ENCODE measurements around the gene GNB5.
"Not testable (repeated sequence)": the region's sequence is repeated elsewhere in the genome, so short reads cannot be mapped to it uniquely, and the experiment has no call there.

Gene GNB5

DNA sequence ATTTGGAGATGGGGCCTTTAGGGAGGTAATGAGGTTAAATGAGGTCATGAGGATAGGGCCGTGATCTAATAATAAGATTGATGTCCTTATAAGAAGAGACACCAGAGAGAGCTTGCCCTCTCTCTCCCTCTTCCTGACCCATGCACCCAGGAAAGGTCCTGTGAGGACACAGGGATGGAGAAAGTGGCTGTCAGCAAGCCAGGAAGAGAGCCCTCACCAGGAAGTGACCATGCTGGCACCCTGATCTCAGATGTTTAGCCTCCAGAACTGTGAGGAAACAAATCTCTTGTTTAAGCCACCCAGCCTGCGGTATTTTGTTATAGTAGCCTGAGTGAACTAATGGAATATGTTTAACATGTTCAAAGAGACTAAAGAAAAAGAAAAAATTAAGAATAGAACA is 15.3 kb upstream of the GNB5 start:
- no peak for DNase-seq (ENCODE audit: low spot score)

DNA sequence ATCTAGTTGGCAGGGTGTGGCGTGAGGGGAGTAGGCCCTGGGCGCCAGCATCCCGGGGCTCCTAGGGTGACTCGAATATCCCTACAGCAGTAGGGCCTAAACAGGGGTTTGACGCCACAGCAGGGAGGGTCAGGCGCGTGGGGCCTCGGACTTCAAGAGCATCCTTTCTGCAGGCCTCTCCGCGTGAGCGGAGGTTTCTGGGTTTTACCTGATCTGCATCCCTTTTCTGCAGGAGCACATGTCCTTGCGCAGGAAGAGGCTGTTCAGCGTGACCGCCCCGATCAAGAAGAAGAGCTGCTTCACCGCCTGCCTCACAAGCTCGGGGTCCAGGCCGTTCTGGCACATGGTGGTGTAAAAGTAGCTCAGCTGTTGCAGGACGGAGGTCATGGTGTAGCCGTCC is 13.5 kb upstream of the GNB5 start:
- DNase-seq (ENCODE audit: low spot score) = no peak

DNA sequence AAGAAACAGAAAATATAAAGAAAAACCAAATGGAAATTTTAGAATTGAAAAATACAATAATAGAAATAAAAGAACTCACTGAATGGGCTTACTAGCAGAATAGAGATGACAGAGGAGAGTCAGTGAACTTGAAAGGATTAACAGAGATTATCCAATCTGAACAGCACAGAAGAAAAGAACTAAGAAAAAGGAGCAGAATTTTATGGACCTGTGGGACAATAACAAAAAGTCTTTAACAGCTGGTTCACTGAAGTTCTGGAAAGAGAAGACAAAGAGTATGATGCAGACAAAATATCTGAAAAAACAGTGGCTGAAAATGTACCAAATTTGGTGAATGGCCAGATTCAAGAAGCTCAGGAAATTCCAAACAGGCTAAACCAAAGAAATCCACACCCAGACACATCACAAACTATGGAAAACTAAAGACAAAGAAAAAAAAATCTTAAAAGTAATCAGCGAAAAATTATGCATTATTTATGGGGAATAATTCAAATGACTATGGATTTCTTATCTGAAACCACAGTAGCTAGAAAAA is 9.7 kb upstream of the GNB5 start:
- DNase-seq (ENCODE audit: low spot score) = no peak

DNA sequence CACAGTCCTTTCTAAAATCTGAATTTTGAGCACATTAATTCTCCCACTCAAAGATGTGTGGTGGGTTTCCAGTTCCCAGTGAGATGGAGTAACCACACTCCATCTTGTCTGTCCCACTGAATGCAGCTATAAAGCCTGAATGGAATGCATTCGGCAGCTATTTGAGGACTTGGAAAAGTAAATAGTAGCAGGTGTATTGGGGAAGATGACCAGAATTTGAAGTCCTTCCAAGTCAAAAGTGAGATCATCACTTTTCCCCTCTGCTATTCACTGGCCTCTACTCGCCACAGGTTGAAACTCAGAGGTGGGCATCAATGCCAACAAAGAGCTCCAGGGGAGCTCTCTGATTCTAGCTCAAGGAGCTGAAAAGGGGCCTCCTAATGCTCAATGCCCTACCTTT is 8.1 kb upstream of the GNB5 start:
- no peak for DNase-seq (ENCODE audit: low spot score)

DNA sequence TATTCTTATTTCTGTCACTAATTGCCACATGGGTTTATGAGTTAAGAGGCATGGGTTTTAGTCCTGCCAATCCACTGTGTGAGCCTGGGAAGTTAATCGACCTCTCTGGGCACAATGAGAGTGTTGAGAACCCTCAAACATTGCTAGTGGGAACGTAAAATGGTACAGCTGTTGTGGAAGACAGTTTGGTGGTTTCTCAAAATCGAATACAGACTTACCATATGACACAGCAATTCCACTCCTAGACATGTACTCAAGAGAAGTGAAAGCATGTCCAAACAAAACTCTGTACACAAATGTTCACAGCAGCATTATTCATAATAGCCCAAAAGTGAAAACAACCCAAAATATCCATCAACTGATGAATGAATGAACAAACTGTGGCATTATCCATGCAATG is 5.7 kb upstream of the GNB5 start:
- no peak for DNase-seq (ENCODE audit: low spot score)

DNA sequence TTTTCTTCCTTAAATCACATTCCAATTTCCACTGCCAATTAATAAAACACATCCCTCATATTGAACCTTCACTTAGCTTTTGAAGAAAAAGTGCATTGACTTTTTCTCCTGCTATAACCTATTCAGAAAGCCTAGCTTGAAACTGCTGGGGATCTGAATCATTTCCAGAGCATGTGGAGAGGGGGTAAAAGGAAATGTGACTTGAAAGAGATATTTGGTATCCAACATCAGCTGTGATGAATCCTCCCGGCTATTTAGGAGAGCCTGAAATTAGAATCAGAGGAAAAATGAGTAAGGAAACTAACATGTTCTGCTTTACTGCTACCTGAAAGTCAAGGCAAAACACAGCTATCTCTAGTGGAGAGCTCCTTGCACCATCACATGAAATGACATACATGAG is 2.6 kb upstream of the GNB5 start:
- DNase-seq (ENCODE audit: low spot score) = no peak

DNA sequence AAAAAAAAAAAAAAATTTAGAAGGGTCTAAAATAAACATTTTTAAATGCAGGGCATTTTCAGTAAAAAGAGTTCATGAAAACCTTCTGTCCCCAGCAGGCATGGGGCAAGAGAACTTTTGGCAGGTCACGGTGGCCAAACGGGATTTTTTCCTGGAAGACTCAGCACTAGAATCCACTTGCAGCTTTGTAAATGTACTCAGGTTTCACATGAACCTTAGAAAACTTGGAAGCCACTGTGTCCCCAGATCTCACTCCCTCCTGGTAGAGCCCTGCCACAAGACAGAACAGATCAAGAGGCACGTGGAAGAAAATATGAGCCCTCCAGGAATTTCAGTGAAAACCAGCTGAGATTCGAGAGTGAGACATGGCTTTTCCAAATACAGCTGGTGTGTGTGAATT is 2.1 kb upstream of the GNB5 start:
- no peak for DNase-seq (ENCODE audit: low spot score)

DNA sequence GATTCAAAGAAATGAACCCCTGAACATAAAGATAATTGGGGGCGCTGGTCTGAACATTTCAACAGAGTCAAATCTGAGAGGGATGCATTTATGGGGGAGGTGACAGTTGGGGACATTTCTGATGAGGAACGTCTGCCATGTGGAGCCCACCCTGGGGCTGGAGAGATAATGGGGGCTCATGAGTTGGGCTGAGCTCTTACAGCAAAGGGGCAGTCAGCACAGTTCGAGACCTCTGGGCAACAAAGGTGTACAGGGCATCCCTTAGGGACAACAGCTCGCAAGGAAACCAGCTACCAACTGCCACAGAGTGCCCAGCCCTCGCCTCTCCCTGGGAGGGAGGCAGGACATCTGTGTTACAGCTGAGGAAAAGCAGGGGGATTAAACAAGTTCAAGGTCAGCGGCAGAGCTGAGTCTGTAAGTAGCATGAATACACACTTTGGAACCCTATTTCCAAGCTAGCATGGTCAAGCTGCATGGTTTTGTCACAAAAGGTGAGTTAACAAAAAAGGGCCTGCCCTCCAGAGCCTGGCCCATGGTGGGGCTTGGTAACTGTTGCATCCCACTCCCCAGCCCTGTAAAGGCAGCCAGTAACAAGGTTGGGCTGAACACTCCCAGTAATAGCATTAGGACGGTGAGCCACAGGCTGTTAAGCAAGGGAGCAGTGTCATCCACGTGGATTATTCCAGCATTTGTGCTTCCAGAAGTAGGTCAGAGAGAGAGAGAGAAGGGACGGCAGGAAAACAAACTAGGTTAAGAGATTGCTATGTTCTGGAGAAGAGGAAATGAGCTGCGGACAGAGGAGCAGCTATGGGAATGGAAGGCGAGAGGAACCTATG is 4.3 kb downstream of the GNB5 start:
- no peak for DNase-seq (ENCODE audit: low spot score)

DNA sequence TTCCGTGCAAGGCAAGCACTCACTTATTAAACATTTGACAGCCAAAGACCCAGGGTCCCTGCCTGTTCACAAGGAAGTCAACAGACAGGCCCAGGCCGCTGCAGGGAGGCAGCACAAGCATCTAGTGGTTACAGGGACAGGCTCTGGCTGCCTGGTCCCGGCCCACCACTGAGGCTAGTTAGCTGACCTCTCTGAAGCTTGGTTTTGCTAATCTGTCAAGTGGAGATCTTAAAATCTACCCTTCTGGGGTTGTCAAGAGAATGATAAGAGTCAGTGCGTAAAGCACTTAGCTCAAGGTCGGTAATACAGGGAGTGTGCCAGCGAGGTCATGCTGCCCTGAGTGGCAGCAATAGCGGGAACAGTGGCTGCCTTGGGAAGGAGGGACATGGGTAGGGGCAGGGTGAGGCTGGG is 6.0 kb downstream of the GNB5 start:
- DNase-seq (ENCODE audit: low spot score) = no peak

DNA sequence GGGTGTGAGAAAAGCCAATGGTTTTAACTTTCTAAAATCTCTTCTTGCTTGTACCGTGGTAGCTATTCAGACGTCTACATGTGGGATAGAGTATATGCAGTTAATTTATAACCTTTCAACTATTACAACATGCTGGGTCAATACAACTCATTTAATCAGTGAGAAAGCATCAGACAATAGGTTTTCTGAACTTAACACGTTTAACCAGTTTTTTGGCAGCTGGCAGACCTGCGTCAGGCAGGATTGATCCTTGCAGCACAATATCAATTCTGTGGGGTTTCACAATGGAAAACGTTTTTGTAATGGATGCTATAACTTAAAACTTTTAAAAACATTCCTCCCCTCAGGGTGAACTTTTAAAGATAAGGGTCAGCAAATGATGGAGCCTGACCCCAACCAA is 6.5 kb downstream of the GNB5 start:
- no peak for DNase-seq (ENCODE audit: low spot score)

DNA sequence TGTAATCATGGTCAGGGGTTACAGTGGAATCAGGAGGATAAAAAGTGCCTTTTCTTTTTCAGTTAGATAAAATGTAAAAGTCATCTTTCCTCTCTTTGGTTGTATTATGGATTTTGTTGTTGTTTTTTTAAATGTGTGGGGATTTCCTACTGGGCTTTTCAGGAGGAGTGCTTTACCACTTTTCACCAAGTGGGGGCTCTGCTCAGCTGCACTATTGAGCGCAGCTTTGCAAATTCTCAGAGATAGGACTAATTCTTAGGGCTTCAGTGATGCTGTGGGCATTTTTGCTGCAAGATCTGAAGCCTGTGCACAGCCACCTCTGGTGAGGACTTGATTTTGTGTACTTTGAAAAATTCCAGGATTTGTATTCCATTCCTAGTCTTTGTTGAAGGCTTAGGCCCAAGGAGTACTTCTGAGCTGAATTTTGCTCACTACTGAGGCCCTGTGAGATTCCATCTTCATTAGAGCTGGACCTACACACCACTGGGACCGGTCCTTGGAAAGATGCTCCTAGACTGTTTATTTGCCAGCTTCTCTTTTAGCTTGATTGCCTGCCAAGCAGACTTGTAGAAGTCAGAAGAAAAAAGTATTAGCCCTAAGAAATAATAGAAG is 7.5 kb downstream of the GNB5 start:
- DNase-seq (ENCODE audit: low spot score) = no peak

DNA sequence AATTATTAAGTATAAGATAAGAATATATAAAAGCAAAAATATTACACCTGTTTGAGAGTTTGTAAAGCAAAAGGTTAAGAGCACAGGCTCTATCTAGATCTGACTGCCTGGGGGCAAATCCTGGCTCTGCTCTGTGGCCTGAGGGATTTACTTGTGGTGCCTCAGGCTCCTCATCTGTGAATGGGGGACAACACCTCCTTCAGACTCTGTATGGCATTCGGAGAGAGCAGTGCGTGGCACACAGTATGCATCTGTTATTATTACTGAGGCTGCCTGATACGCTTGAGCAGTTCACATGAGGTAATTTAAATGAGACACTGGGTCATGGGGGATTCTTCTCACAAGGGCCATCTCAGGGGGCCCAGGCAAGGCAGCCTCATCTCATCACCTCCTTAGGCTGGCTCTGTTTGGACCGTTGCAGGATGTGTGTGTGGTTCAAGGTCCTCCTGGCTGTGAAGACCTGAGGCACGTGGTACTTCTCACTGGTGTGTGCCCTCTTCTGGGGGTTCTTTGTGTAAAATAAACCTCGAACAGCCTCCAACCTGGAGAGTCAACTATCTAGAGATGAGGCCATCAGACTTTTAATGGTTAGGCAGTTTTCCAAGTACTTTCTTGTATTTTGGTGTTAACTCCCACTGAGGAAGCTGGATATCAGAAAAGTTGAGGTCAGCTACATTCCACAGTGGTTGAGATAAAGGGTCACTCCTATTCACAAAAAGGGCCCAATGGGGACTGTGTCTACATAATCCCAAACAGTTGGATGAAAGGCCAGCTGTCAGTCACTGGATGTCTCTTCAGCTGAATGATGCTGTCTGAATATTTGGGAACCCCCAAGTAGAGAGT is 9.0 kb downstream of the GNB5 start:
- DNase-seq (ENCODE audit: low spot score) = no peak

DNA sequence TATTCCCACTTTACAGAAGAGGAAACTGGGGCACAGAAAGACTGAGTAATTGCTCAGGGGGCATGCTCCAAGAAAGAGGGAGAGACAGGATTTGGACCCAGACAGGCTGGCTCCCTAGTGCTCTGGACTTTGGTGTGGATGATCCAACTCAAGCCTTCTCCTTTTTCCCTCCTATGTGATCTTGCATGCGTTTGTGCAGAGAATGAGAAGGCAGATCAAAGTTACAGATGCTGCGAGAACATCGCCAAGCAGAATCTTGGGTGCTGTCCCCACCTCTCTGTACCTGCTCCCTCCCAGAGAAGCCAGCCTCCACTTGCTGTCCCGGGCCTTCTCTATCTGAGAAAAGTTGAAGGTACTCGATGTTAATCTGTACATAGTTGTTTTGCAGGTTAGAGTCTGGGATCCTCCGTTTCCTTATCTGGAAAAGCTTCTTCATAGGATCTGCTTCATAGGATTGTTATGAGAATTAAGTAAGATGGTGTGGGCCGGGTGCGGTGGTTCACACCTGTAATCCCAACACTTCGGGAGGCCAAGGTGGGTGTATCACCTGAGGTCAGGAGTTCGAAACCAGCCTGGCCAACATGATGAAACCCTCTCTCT is 10.2 kb downstream of the GNB5 start:
- DNase-seq (ENCODE audit: low spot score) = no peak

DNA sequence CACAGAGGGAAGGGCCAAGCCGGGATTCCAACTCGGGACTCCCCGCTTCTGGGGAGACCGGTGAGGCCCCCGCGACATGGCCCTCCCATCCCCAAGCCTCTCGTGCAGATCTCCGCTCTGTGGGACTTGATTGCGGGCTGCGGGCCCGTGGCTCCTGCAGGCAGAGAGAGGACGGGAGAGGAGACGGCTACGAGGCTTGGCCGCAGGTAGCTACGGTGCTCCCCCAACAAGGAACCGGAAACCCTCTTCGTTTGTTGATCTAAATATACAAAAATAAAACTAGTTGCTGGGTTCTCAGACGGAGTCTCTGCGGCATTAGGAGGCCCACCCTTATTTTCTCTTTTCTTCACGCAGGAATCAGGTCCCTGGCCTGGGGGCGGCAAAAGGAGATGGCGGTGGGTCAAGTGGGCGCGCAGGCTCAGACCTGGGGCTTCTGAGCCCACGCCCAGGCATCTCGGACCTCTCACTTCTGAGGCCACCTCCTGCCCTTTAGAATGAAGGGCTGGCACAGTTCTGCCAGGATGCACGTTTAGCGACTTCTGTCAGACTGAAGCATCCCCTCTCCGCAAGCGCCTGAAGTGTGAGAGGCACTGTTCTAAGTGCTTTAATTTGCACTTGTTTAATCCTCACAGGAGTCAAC is 10.9 kb downstream of the GNB5 start:
- DNase-seq (ENCODE audit: low spot score) = no peak

DNA sequence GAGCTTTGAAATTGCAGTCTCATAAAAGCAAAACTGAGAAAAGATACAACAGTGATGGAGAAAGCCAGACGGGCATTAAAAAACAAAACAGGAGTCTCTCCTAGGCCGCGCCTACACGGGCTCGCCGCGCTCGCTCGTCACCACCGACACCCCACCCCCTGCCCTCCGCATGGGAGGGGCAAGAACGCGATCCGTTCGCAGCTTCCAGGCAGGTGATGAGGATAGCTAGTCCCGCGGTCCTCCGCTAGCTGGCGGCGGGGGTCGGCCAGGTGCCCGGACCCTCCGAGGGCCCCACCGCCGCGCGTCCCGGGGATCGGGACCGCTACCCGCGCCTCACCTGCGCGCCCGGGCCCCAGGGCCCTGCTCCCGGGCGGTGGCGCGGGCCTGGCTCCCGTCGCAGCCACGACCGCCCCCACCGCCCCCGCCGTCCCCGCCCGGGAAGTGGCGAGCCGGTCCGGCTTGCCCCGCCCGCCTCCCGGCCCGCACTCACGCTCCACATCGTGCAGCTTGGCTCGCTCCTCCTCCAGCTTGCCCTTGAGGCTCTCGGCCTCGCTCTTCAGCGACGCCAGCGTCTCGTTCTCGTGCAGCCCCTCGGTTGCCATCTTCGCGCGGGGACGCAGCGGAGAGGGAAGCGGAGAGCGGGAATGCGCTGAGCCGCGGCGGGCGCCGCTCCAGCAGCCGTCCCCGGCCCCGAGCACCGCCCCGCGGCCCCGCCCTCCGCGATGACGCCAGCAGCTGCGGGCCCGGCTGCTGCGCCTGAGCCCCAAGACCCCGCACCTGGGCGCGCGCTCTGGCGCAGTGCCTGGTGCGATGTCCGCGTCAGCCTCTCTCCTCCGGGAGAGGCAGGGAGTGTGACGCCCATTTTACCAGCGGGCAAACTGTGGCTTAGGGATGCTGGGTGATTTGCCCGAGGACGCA is 11.7 kb downstream of the GNB5 start:
- peak; percentile 56 for DNase-seq (ENCODE audit: low spot score)

DNA sequence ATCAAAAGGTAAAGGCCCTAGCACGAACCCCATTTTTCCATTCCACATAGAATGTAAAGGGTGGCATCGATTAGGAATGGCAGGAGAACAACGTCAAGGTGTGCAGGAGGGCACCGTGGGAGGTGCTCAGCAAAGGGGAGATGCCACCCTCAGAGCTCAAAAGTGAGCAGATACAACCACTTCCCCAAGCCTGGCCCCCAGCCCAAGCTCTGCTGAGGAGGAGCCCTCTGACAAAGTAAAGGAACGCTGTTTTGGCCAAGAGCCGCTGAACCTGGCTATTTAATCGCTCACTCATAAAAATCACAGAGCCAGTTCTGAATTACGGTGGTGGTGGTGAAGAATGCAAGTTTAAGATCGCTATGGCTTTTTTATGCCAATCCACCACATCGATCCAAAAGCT is 12.4 kb downstream of the GNB5 start:
- no peak for DNase-seq (ENCODE audit: low spot score)

DNA sequence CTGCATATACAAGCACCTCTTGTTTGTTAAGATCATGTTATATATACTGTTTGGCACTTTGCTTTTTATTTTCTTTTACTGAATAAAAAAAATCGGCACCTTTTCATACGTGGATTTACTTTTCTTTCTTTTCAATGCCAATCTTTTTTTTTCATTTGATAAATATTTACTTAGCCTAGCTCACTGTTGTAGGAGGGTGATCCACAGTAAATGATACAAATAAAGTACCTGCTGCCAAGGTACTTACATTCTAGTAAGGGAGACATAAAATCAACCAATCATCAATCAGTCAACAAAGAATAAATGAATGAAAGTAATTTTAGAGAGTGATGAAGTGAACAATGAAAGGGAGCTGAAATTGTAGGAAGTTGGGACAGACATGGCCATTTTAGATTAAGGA is 18.3 kb downstream of the GNB5 start:
- DNase-seq (ENCODE audit: low spot score) = no peak

DNA sequence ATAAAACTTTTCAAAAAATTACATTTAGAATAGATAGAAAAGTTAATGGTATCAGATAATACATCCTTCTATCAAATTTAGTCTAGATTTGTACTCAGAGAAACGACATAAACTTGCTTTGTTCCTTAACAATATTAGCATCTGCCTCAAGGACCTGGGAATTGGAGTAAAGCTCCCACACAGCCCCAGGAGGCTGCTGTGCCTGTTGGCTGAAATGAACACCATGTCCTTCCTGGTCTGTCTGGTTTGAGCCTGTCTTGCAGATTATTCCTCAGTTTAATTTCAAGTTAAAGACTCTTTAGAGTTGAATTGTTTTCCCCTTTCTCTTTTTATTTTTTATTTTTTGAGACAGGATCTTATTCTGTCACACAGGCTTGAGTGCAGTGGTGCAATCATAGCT is 19.4 kb downstream of the GNB5 start:
- DNase-seq (ENCODE audit: low spot score) = no peak

DNA sequence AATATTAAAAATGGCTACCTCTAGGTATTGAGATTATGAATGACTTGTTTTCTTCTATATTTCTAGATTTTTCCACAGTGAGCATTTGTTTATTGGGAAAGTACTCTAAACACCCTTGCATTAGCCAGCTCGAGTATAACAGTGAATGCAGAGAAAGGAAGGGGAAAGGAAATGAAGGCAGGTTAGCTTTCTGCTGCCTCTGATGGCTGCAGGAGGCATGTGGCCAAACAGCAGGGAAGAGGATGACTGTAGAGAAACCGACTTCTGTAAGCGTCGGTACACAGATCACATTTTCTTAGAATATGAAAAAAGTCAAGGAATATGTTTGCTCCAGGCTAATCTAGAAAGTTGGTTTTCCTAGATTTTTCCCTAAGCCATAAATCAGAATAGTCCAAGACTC is 19.8 kb downstream of the GNB5 start:
- no peak for DNase-seq (ENCODE audit: low spot score)

DNA sequence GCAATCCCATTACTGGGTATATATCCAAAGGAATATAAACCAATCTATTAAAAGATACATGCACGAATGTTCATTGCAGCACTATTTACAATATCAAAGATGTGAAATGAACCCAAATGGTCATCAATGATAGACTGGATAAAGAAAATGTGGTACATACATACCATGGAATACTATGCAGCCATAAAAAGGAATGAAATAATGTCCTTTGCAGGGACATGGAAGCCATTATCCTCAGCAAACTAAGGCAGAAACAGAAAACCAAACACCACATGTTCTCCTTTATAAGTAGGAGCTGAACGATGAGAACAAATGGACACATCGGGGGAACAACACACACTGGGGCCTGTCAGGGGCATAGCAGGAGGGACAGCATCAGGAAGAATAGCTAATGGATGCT is 21.0 kb downstream of the GNB5 start:
- not testable (repeated sequence) for DNase-seq (ENCODE audit: low spot score)
